ENCODE data around the gene CACNA1B. TPM values are rescaled to one million over a fixed set of nuclear protein-coding genes. Genes with fewer than 3 reads are reported as not detected.

Gene CACNA1B
- total RNA-seq, 1 experiment from 2014 or later, result not detected

DNA sequence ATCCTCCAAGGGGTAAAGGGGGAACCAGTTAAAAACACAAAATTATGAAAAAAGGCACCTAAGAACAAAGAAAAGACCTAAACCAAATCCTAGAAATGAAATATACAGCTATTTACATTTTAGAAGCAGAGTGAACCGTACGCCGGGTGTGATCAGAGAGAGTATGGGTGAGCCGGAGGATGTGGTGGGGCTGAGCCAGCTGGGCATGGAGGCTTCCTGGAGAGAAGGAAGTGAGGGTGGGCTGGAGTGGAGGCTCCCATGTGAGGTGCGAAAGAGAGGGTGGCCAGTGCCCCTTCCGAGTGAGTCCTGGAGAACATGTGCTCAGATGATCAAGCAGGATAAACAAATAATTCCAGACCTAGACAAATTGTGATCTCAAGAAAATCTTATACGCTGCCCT is 111.6 kb downstream of the CACNA1B start:
- Mint-ChIP-seq H3K36me3 (ENCODE audit: insufficient read depth, unreplicated experiment) (no peaks in the 10 kb centered on the region), H3K4me1 (ENCODE audit: low read depth, unreplicated experiment) (no peaks in the 10 kb centered on the region), H3K4me3 (ENCODE audit: low read depth, unreplicated experiment) (no peak overlapping the region), H3K27me3 (ENCODE audit: unreplicated experiment) (peaks cover 65% of the 10 kb centered on the region), H3K27ac (ENCODE audit: unreplicated experiment) (no peak overlapping the region), H3K9me3 (ENCODE audit: low read depth, unreplicated experiment) (peaks cover 3% of the 10 kb centered on the region)
- no TSS peak for BruUV-seq (replicated peaks)
- intact Hi-C loops (cut with micrococcal nuclease; ENCODE audit: unreplicated experiment), result no loop called here
- CTCF ChIA-PET, result no interaction called here
- TF ChIP-seq, protein P1, sequence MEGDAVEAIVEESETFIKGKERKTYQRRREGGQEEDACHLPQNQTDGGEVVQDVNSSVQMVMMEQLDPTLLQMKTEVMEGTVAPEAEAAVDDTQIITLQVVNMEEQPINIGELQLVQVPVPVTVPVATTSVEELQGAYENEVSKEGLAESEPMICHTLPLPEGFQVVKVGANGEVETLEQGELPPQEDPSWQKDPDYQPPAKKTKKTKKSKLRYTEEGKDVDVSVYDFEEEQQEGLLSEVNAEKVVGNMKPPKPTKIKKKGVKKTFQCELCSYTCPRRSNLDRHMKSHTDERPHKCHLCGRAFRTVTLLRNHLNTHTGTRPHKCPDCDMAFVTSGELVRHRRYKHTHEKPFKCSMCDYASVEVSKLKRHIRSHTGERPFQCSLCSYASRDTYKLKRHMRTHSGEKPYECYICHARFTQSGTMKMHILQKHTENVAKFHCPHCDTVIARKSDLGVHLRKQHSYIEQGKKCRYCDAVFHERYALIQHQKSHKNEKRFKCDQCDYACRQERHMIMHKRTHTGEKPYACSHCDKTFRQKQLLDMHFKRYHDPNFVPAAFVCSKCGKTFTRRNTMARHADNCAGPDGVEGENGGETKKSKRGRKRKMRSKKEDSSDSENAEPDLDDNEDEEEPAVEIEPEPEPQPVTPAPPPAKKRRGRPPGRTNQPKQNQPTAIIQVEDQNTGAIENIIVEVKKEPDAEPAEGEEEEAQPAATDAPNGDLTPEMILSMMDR (IDR thresholded peaks at IDR 0.05; ENCODE audit: unreplicated experiment), result no peak
- DNase-seq, result no peak

DNA sequence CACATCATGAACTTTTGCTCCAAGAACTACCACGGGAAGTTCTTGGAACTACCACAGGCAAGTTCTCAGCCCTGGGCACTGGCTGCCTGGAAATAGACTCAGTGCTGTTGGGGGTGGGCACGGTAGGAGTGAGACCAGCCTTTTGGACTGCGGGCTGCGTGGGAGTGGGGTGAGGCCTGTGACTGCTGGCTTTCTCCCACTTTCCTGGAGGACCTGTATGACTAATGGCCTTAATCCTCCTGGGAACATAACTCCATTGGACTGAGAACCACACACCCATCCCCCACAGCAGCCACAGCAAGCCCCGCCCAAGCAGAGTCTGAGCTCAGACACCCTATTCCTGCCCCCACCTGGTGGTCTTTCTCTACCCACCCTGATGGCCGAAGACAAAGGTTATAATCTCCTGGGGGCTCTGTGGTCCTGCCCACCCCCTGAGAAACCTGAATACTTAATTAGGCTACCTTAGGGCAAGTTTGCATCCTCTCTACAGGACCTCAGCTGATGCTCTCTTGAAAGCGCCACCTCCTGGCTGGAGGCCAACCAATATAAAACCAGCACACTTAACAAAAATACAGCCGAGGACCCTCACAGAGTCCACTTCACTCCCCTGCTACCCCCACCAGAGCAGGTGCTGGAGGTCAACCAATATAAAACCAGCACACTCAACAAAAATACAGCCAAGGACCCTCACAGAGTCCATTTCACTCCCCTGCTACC is 112.6 kb downstream of the CACNA1B start:
- no peak for DNase-seq
- Mint-ChIP-seq H3K4me3 (ENCODE audit: low read depth, unreplicated experiment) (no peak overlapping the region), H3K27ac (ENCODE audit: unreplicated experiment) (no peak overlapping the region), H3K4me1 (ENCODE audit: low read depth, unreplicated experiment) (no peaks in the 10 kb centered on the region), H3K36me3 (ENCODE audit: insufficient read depth, unreplicated experiment) (no peaks in the 10 kb centered on the region), H3K9me3 (ENCODE audit: low read depth, unreplicated experiment) (peaks cover 3% of the 10 kb centered on the region), H3K27me3 (ENCODE audit: unreplicated experiment) (peaks cover 65% of the 10 kb centered on the region)
- no TSS peak for BruUV-seq (replicated peaks)
- CTCF ChIA-PET, result no interaction called here
- intact Hi-C loops (cut with micrococcal nuclease; ENCODE audit: unreplicated experiment), result no loop called here
- TF ChIP-seq, protein P1 (IDR thresholded peaks at IDR 0.05; ENCODE audit: unreplicated experiment), result no peak

DNA sequence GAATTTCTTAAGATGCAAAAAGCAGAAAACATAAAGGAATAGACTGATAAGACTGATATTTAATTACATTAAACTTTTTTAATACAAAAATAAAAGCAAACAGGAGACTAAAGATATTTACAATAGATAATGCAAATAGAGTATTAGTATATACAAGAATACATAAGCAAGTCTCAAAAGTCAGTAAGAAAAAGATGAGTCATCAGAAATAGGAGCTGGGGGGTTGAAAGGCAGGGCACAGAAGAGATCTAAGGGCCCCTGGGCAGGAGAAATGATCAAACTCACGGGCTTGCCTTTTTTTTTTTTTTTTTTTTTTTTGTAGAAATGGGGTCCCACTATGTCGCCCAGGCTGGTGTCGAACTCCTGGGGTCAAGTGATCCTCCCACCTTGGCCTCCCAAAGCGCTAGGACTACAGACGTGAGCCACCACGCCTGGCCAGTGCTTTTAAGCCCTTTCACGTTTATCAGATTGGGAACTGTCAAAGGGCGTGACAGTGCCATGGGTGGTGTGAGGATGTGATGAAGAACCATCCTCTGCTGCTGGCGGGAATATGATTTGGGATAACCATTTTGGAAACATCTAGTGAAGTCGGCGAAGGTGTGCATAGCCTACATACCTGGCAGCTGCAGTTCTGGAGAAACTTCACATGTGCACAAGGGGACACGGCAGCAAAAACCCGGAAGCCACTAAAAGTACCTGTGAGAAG is 126.1 kb downstream of the CACNA1B start:
- H3K27ac Mint-ChIP-seq (ENCODE audit: unreplicated experiment), result no peak overlapping the region
- intact Hi-C loops (cut with micrococcal nuclease; ENCODE audit: unreplicated experiment), result no loop called here
- H3K4me3 Mint-ChIP-seq (ENCODE audit: low read depth, unreplicated experiment), result no peak overlapping the region
- no peaks in the 10 kb centered on the region for H3K9me3 Mint-ChIP-seq (ENCODE audit: low read depth, unreplicated experiment)
- CTCF ChIA-PET, result no interaction called here
- H3K27me3 Mint-ChIP-seq (ENCODE audit: unreplicated experiment), result peaks cover 46% of the 10 kb centered on the region
- TF ChIP-seq, protein P1 (IDR thresholded peaks at IDR 0.05; ENCODE audit: unreplicated experiment), result no peak
- no peaks in the 10 kb centered on the region for H3K4me1 Mint-ChIP-seq (ENCODE audit: low read depth, unreplicated experiment)
- no TSS peak for BruUV-seq (replicated peaks)
- no peak for DNase-seq
- peaks cover 5% of the 10 kb centered on the region for H3K36me3 Mint-ChIP-seq (ENCODE audit: insufficient read depth, unreplicated experiment)

DNA sequence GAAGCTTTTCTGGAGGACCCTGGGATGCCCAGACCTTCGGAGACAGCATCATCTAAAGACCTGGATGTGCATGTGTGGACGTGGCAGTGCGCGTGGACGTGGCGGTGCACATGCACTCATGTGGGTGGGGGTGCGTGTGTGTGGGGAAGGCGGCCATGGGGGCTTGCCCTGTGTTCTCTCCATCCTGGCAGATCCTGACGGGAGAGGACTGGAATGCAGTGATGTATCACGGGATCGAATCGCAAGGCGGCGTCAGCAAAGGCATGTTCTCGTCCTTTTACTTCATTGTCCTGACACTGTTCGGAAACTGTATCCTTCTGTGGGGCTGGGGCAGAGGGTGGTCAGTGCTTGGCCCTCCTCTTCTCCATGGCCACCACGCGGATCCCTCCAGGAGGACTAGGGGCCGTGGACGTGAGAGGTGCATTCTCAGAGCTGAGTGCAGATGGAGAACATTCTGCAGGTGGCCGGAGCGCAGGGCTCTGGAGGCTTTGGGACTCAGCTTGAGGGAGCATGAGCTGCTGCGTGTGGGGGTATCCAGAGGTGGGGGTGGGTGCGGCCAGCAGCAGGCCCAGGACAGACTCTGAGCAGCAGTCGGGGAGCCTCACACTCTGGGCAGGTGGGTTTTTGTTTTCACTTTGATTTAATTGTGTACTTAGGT is 129.1 kb downstream of the CACNA1B start:
- CTCF ChIA-PET, result no interaction called here
- H3K4me3 Mint-ChIP-seq (ENCODE audit: low read depth, unreplicated experiment), result no peak overlapping the region
- TF ChIP-seq, protein P1 (IDR thresholded peaks at IDR 0.05; ENCODE audit: unreplicated experiment), result no peak
- H3K36me3 Mint-ChIP-seq (ENCODE audit: insufficient read depth, unreplicated experiment), result peaks cover 5% of the 10 kb centered on the region
- no peaks in the 10 kb centered on the region for H3K9me3 Mint-ChIP-seq (ENCODE audit: low read depth, unreplicated experiment)
- H3K4me1 Mint-ChIP-seq (ENCODE audit: low read depth, unreplicated experiment), result no peaks in the 10 kb centered on the region
- no peak overlapping the region for H3K27ac Mint-ChIP-seq (ENCODE audit: unreplicated experiment)
- intact Hi-C loops (cut with micrococcal nuclease; ENCODE audit: unreplicated experiment), result no loop called here
- peaks cover 77% of the 10 kb centered on the region for H3K27me3 Mint-ChIP-seq (ENCODE audit: unreplicated experiment)
- no TSS peak for BruUV-seq (replicated peaks)
- no peak for DNase-seq
